GM19240 (cell line): ENCODE measurements around the gene TNS1.

ENCODE experiments used
- DNase-seq: peaks from one replicate; pipeline ENCODE4 v3.0.0; 2011; ENCODE audit warnings: low spot score; ENCODE audit not compliant: insufficient read length

TNS1 gene

DNA sequence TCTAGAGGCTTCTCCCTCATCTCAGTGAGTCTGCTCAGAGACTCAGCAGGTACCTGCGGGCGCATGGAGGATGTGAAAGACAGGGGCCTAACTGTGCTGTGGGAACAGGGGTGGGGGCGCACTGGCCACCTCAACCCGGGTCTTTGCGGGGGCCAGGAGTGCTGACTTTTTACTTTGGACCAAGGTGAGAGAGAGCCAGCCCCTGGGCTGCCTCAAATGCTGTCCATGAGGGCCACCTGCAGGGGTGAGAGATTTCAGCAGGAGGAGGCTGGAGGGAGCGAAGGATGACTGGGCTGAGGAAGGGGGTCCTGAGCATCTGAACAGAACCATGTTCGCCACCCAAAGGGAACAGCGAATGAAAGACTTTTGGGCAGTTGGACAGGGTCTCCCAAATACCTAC lies 129.4 kb downstream of the TNS1 start:
- no peak for DNase-seq

DNA sequence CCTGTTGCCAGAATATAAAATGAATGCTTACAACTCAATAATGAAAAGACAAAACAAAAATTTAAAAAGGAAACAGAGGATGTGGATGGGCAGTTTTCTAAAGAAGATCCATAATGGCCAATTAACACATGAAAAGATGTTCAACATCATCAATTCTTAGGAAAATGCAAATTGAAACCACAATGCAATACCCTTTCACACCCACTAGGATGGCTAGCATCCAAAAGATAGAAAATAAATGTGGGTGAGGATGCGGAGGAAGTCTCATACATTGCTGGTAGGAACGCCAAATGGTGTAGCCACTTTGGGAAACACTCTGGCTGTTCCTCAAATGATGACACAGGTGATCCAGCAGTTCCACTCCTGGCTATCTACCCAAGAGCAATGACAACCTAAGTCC lies 130.5 kb downstream of the TNS1 start:
- no peak for DNase-seq

DNA sequence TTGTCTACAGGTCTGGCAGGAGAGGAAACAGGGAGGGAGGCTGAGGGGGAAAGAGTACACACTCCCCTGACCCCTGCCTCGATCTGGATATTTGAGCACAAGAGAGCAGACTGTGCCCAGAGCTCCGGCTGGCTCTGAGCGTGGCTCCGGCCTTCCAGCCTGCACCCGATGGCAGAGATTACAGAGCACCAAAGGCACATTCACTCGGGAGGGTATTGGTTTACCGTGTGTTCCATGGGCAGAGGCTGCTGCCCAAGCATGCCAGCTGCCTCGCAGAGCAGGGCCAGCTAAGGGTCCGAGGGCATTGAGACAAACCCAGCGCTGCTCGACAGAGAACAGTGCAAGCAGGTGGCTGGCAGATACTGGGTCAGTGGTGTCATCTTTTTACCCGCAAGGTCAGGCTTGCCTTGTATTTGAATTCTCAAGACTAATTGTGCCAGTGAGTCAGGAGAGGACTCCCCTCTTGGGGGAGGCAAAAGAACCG lies 132.2 kb downstream of the TNS1 start:
- no peak for DNase-seq

- DNase-seq: no peak
These were observed 133.9 kb downstream of the TNS1 start for GRCh38 chr2:217868911-217869334.

DNA sequence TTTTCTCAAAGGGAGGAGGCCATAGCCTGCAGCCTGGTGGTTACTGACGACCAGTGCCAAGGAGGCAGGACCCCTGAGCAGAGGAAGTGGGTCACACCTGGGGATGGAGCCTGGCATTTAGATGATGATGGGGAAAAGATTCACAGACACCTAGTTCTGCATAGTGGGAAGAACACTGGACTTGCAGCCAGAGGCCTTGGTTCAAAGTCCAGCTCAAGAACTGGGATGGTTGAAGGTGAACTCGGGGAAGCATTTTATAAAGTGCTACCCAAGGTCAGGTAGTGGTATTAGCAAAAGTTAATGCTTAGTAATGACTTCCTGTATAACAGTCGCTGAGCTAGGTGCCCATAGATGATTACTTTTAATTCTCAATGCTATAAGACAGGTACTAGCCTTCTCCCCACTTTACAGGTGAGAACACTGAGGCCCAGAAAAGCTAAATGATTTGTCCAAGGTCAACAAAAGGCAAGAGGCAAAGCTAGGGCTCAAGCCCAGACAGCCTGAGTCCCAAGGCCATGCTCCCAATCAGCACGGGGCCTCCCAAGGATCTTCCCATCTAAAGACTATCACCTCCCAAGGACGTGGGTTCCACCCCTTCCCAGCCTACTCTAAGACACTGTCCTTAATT lies 134.4 kb downstream of the TNS1 start:
- no peak for DNase-seq

- no peak for DNase-seq
These were observed 136.3 kb downstream of the TNS1 start for GRCh38 chr2:217866457-217866856.

GRCh38 chr2:217864963-217865772 lies 137.6 kb downstream of the TNS1 start:
- DNase-seq: peak; percentile 28

DNA sequence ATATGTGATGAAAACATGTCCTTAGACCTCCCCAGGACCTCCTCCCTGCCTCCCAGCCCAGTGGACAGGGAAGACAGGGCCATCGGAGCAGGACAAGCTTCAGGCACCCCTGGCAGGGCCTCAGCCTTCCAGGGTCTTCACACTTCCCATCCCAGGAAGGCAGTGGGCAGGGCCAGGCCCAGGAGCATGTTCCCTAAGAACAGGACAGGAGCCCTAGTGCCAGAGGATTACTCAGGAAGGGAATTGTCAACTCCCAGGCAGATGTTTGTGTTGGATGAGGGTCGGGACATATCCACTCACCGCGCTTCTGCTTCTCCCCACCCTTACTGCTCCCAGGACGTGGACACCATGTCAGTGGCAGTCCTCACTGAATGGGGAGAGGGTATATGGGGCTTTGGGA lies 138.9 kb downstream of the TNS1 start:
- DNase-seq: no peak

DNA sequence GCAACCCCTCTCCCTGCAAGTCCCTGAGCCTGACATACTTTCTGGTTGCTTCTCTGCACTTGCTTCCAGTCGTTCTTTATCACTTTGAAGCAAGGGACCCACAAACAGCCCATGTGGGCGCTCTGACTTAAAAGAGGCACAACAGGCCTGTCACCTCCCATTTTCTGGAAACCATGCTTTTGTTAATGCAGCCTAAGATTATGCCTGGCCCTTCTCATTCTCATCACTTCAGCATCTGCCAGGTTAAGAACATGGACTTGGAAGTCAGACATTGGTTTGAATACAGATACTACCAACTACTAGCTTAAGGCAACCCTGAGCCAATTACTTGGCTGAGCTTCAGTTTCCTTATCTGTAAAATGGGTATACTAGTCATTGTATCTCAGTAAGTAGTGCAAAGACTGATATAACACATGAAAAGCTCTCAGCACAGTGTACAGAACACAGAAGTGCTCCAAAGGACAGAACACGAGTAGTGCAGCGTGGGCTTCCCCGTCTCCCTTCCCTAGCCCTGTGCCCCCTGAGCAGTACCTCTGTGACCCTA lies 141.4 kb downstream of the TNS1 start:
- no peak for DNase-seq

GRCh38 chr2:217859926-217860325 lies 142.9 kb downstream of the TNS1 start:
- DNase-seq: no peak

DNA sequence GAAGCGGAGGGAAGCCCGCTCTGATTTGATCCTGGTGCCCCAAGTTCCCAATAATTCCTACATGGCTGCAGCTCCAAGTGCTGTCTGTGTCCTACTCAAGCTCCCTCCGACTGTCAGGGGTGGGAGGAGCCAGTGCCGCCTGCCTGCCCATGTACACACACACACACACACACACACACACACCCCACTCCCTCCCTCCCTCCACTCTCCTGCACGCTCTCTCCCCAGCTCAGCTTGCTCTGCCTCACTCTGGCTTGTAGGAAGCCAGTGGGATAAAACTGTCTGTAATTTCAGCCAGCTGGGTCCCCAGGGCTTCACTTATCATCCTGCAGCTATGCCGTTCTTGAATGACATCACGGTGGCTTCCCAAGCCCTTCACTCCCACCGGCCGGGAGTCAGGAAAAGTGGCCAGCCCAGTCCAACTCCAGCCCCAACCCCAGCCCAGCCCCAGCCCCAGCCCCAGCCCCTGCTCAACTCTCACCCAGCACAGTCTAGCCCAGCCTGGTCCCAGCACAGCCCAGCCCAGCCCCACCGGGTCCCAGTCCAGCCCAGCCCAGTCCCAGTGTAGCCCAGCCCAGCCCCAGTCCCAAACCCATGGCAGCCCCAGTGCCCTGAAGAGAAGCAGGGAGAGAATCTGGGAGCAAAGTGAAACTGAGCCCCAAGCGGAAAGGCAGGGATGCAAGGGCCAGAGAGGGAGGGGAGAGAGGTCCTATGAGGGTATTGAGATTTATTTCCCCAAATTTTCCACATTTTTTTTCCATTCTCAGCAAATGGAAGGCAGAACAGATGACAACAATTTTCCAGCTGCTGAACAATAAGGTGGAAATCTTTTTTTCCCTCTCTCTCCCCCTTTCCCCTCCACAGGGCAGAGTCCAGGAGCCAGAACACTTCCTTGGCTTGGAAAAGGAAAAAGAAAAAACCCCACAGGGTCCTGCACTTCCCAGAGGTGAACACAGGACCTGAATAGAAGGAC lies 144.0 kb downstream of the TNS1 start:
- no peak for DNase-seq

DNA sequence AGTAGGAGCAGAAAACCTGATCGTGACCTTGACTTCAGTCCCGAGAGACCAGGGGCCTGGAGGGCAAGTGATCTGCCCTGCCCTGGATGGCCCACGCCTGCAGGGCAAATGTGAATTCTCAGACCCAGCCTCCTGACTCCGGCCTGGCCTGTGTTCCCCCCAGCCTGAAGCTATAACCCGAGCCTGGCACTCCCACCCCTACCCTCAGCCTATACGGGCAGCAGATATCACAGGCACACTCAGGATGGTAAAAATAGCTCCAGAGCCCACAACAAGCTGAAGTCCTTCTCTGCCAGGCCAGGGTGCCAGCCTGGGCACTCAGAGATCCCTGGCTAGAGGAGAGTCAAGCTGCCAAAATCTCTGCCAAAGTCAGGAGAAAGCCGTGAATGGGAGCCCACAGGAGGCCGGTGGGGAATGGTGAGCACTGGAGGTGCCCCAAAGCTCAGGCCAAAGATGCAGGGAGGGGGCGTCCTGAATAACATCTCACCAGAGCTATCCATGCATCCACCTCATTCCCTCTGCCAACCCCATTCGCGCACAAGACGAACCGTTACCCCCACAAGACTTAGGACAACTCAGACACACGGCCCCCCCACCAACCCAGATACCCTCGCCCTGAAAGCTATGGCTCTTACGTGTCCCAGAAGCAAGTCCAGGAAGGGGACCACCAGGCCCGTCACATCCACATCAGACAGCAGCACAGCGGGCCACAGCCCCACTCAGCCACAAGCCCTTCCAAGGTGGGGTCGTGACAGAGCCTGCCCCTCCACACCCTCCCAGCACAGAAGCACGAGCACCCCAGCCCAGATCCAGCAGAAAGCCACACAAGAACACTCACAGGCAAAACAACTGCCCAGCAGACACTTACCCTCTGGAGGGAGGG lies 144.9 kb downstream of the TNS1 start:
- no peak for DNase-seq

- no peak for DNase-seq
These were observed 145.9 kb downstream of the TNS1 start for GRCh38 chr2:217856871-217857270.

- no peak for DNase-seq
These were observed 146.6 kb downstream of the TNS1 start for GRCh38 chr2:217856159-217856558.

- no peak for DNase-seq
These were observed 147.9 kb downstream of the TNS1 start for GRCh38 chr2:217854684-217855420.

GRCh38 chr2:217853961-217854360 lies 148.8 kb downstream of the TNS1 start:
- DNase-seq: no peak

GRCh38 chr2:217853301-217853881 lies 149.4 kb downstream of the TNS1 start:
- DNase-seq: no peak

- DNase-seq: no peak
These were observed 150.1 kb downstream of the TNS1 start for GRCh38 chr2:217852555-217853211.
